LNCAP (cell line): ENCODE results near the gene ANKK1.

Experiments
- CTCF ChIP-seq: fragments of 450-650 bp; IDR thresholded peaks from 2 replicates; pipeline ENCODE4 v1.5.1; 2017; ENCODE audit warnings: mild to moderate bottlenecking

ANKK1 gene

GRCh38 chr11:113448316-113448677, 60.7 kb downstream of the ANKK1 start:
- TF ChIP-seq CTCF = no peak

GRCh38 chr11:113449743-113450142, 62.2 kb downstream of the ANKK1 start:
- TF ChIP-seq CTCF = no peak
